Peyer's patch (tissue), 4 donors: ENCODE data around the gene MELK.

Experiments used
- CTCF ChIP-seq, 6 experiments: fragments of 450-650 bp in 4 of 6; fragments of 200-600 bp in 2 of 6; sonication (generic) in 1 of 6; IDR thresholded peaks; one replicate each; pipeline ENCODE4 v1.5.1; 2017 to 2019; ENCODE audit warnings: antibody characterized with exemption in 6 of 6, mild to moderate bottlenecking in 3 of 6, moderate library complexity in 1 of 6
- POLR2A ChIP-seq, 2 donors: fragments of 450-650 bp; IDR thresholded peaks; one replicate each; pipeline ENCODE4 v1.5.1; 2017; ENCODE audit warnings: antibody characterized with exemption in 2 of 2, mild to moderate bottlenecking in 2 of 2, moderate library complexity in 2 of 2

GRCh38 chr9:36676091-36676490, 103.4 kb downstream of the MELK start:
- TF ChIP-seq CTCF (IDR thresholded peaks at IDR 0.05) (no peak), POLR2A (IDR thresholded peaks at IDR 0.05) (no peak)
